Measurements from ENCODE around the gene TLCD5.

GRCh38 chr11:120346233-120346632 is 21.1 kb downstream of the TLCD5 start:
- TF ChIP-seq EZH2 (IDR thresholded peaks at IDR 0.05; ENCODE audit: borderline replicate concordance): no peak
- no peak for TF ChIP-seq CTCF (IDR thresholded peaks at IDR 0.05; ENCODE audit: poor library complexity)

Data from hepatocyte (in vitro differentiated cells).